Right lobe of liver (tissue), 4 donors: ENCODE results near the gene OPRM1.

Source experiments
- POLR2A ChIP-seq: fragments of 450-650 bp; IDR thresholded peaks from one replicate; pipeline ENCODE4 v1.6.1; 2017; ENCODE audit warnings: antibody characterized with exemption, mild to moderate bottlenecking
- TF ChIP-seq, protein P1 (sequence below), 4 donors: fragments of 200-600 bp in 3 of 4; fragments of 450-650 bp in 1 of 4; IDR thresholded peaks; one replicate each; pipeline versions ENCODE4 v1.5.1 to v1.8.0; 2016 to 2022; ENCODE audit warnings: antibody characterized with exemption in 4 of 4, mild to moderate bottlenecking in 2 of 4
- donor health status: DM: no; HTN: no; CAD: no.
- donor health status: DM: no; HTN: no; CAD: no.
- donor health status: DM: no; HTN: yes; CAD: no.

DNA sequence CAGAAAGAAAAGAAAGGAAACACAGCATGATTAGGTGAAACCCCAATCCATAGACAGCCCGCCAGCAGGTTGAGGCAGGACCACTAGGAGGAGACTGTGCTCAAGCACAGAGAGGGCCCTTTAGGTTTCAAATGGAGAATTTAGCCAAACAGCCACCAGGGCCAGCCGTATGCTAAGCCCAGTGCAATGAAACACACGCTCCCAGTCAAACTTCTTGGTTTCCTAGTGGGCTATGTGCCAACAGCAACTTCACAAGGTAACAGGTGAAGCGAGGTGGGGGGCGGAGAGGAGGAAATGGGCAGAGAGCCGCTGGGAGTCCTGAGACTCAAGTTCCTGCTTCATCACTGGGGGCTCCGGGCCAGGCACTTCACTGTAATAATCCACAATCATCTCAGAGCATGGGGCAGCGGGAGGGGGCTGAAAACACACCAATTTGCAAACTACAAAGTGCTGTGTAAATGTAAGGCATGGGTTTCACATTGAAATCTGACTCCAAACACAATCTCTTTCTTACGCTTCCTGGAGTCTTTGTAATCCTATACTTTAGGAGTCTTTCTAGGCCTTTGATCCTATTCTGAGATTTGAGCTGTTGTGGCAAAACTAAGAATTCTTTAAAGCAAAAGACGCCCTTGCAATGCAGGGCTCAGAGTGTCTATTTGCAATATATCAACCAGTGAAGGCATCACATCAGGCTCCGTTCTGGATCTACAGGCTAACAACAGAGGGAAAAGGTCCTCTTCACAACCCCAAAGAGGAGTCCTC, 117.3 kb downstream of the OPRM1 start:
- TF ChIP-seq, protein P1, sequence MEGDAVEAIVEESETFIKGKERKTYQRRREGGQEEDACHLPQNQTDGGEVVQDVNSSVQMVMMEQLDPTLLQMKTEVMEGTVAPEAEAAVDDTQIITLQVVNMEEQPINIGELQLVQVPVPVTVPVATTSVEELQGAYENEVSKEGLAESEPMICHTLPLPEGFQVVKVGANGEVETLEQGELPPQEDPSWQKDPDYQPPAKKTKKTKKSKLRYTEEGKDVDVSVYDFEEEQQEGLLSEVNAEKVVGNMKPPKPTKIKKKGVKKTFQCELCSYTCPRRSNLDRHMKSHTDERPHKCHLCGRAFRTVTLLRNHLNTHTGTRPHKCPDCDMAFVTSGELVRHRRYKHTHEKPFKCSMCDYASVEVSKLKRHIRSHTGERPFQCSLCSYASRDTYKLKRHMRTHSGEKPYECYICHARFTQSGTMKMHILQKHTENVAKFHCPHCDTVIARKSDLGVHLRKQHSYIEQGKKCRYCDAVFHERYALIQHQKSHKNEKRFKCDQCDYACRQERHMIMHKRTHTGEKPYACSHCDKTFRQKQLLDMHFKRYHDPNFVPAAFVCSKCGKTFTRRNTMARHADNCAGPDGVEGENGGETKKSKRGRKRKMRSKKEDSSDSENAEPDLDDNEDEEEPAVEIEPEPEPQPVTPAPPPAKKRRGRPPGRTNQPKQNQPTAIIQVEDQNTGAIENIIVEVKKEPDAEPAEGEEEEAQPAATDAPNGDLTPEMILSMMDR (IDR thresholded peaks at IDR 0.05): peak; percentile 51 to 57 (median 56)
- TF ChIP-seq POLR2A: no peak
